ENCODE data around the gene KIF2C. TPM values are rescaled to one million over a fixed set of nuclear protein-coding genes. Genes with fewer than 3 reads are reported as not detected.

KIF2C gene
- total RNA-seq, 1 experiment from 2014 or later: 98.7 TPM

- no peaks in the 10 kb centered on the region for H3K79me2 ChIP-seq (ENCODE audit: low read length)
- no peak overlapping the region for H3K4me2 ChIP-seq (ENCODE audit: low read length)
- no peaks in the 10 kb centered on the region for H3K9me2 ChIP-seq (replicated peaks; ENCODE audit: low read length)
- no peak overlapping the region for H3K4me3 ChIP-seq (ENCODE audit: low read length)
- H3K36me3 ChIP-seq (ENCODE audit: low read depth, low read length): no peaks in the 10 kb centered on the region
- no peak for ATAC-seq
- CTCF ChIA-PET: no interaction called here
- intact Hi-C loops (cut with micrococcal nuclease): loop anchor here (5.0 kb wide), 1 partner anchor 34 kb away; the partner anchor contains the start of genes ARMH1 and TMEM53
- H4K20me1 ChIP-seq (ENCODE audit: low read length): no peaks in the 10 kb centered on the region
- no peak for DNase-seq
- TF ChIP-seq EZH2phosphoT487 (IDR thresholded peaks at IDR 0.05; ENCODE audit: borderline replicate concordance, low read length) (no peak), EZH2 (IDR thresholded peaks at IDR 0.05; ENCODE audit: low read length, unreplicated experiment) (no peak)
- TF ChIP-seq, protein P1, sequence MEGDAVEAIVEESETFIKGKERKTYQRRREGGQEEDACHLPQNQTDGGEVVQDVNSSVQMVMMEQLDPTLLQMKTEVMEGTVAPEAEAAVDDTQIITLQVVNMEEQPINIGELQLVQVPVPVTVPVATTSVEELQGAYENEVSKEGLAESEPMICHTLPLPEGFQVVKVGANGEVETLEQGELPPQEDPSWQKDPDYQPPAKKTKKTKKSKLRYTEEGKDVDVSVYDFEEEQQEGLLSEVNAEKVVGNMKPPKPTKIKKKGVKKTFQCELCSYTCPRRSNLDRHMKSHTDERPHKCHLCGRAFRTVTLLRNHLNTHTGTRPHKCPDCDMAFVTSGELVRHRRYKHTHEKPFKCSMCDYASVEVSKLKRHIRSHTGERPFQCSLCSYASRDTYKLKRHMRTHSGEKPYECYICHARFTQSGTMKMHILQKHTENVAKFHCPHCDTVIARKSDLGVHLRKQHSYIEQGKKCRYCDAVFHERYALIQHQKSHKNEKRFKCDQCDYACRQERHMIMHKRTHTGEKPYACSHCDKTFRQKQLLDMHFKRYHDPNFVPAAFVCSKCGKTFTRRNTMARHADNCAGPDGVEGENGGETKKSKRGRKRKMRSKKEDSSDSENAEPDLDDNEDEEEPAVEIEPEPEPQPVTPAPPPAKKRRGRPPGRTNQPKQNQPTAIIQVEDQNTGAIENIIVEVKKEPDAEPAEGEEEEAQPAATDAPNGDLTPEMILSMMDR (conservative IDR thresholded peaks at IDR 0.05; ENCODE audit: low read depth, low read length): no peak
- no peaks in the 10 kb centered on the region for H3K27me3 ChIP-seq (ENCODE audit: low read length)
- POLR2A ChIA-PET (ENCODE audit: unreplicated experiment): no interaction called here
- H3K4me1 ChIP-seq (ENCODE audit: insufficient read depth, low read length): peaks cover 39% of the 10 kb centered on the region
- no peak overlapping the region for H3K27ac ChIP-seq (ENCODE audit: low read length)
- no peaks in the 10 kb centered on the region for H3K9me3 ChIP-seq (ENCODE audit: low read length)
- no peak overlapping the region for H2AFZ ChIP-seq (ENCODE audit: low read length)
- no TSS peak for BruUV-seq (replicated peaks)
- peaks cover 4% of the 10 kb centered on the region for H3F3A ChIP-seq (ENCODE audit: low read length, unreplicated experiment)
- H3K9ac ChIP-seq (ENCODE audit: low read length): no peak overlapping the region
Measured at GRCh38 chr1:44705938-44706337, 33.7 kb upstream of the KIF2C start.

- Histone ChIP-seq H3K79me2 (ENCODE audit: low read length) (no peaks in the 10 kb centered on the region), H3K4me3 (ENCODE audit: low read length) (no peak overlapping the region), H3K27me3 (ENCODE audit: low read length) (no peaks in the 10 kb centered on the region), H3F3A (ENCODE audit: low read length, unreplicated experiment) (peaks cover 4% of the 10 kb centered on the region), H2AFZ (ENCODE audit: low read length) (peak overlapping the region; percentile 41; the same call in 1 of the 2 replicates), H3K4me2 (ENCODE audit: low read length) (peak overlapping the region; percentile 42), H4K20me1 (ENCODE audit: low read length) (no peaks in the 10 kb centered on the region), H3K9me2 (replicated peaks; ENCODE audit: low read length) (no peaks in the 10 kb centered on the region), H3K36me3 (ENCODE audit: low read depth, low read length) (no peaks in the 10 kb centered on the region), H3K27ac (ENCODE audit: low read length) (peak overlapping the region; percentile 88), H3K9me3 (ENCODE audit: low read length) (no peaks in the 10 kb centered on the region), H3K4me1 (ENCODE audit: insufficient read depth, low read length) (peaks cover 34% of the 10 kb centered on the region), H3K9ac (ENCODE audit: low read length) (peak overlapping the region; percentile 41)
- ATAC-seq: peak; percentile 99
- DNase-seq: peak; percentile 96
- TF ChIP-seq EZH2phosphoT487 (IDR thresholded peaks at IDR 0.05; ENCODE audit: borderline replicate concordance, low read length): no peak
- no peak for TF ChIP-seq EZH2 (IDR thresholded peaks at IDR 0.05; ENCODE audit: low read length, unreplicated experiment)
- TF ChIP-seq, protein P1 (conservative IDR thresholded peaks at IDR 0.05; ENCODE audit: low read depth, low read length): no peak
- no TSS peak for BruUV-seq (replicated peaks)
- intact Hi-C loops (cut with micrococcal nuclease): loop anchor here (5.0 kb wide), 1 partner anchor 35 kb away; the partner anchor contains the start of genes ARMH1 and TMEM53
- ChIA-PET CTCF (no interaction called here), POLR2A (ENCODE audit: unreplicated experiment) (no interaction called here)
Measured at GRCh38 chr1:44707112-44707881, 32.3 kb upstream of the KIF2C start.
